Measurements from ENCODE around the gene PRKG1. TPM values are rescaled to one million over a fixed set of nuclear protein-coding genes. Genes with fewer than 3 reads are reported as not detected.

Gene PRKG1
- total RNA-seq, 6 experiments from 2014 or later: 1.1 to 2.0 (median 1.3) TPM

DNA sequence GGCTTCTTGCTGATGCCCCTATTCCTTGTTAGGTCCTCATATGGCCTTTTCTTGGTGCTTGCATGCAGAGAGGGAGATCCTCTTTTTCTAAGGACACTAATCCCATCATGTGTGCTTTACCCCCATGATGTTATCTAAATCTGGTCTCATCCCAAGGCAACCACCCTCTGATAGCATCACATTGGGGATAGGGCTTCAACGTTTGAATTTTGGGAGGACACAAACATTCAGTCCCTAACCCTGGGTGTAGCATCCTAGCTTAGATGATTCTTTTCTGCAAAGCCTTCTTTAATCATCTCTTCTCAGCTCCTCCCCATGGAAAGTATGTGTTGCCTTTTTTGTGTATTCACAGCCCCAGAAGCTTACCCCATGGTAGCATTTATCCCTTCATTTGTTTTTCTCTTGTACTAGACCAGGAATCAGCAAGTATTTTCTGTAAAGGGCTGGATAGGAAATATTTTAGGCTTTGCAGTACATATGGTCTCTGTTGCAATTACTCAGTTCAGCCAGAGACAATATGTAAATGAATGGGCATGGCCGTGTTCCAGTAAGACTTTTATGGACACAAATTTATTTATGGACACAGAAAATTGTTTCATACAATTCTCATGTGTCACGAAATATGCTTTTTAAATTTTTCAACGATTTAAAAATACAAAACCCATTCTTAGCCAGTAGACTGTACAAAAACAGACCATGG lies 726.6 kb downstream of the PRKG1 start:
- Histone ChIP-seq H3K36me3 (no peaks in the 10 kb centered on the region), H3K27me3 (peaks cover 0 to 4% of the 10 kb centered on the region in 2 donors), H3K4me3 (no peak overlapping the region), H3K9me3 (no peaks in the 10 kb centered on the region), H3K27ac (no peak overlapping the region), H3K4me1 (no peaks in the 10 kb centered on the region)
- TF ChIP-seq, protein P1, sequence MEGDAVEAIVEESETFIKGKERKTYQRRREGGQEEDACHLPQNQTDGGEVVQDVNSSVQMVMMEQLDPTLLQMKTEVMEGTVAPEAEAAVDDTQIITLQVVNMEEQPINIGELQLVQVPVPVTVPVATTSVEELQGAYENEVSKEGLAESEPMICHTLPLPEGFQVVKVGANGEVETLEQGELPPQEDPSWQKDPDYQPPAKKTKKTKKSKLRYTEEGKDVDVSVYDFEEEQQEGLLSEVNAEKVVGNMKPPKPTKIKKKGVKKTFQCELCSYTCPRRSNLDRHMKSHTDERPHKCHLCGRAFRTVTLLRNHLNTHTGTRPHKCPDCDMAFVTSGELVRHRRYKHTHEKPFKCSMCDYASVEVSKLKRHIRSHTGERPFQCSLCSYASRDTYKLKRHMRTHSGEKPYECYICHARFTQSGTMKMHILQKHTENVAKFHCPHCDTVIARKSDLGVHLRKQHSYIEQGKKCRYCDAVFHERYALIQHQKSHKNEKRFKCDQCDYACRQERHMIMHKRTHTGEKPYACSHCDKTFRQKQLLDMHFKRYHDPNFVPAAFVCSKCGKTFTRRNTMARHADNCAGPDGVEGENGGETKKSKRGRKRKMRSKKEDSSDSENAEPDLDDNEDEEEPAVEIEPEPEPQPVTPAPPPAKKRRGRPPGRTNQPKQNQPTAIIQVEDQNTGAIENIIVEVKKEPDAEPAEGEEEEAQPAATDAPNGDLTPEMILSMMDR (IDR thresholded peaks at IDR 0.05): no peak
- no peak for TF ChIP-seq POLR2A (IDR thresholded peaks at IDR 0.05)
- intact Hi-C loops (cut with DNase I): no loop called here
- ATAC-seq: no peak
- WGBS (ENCODE audit: insufficient coverage, low coverage, low lambda C conversion rate, missing lambda C conversion rate): 37% methylated on average over 4 of the region's 4 CpGs
- no peak for DNase-seq

DNA sequence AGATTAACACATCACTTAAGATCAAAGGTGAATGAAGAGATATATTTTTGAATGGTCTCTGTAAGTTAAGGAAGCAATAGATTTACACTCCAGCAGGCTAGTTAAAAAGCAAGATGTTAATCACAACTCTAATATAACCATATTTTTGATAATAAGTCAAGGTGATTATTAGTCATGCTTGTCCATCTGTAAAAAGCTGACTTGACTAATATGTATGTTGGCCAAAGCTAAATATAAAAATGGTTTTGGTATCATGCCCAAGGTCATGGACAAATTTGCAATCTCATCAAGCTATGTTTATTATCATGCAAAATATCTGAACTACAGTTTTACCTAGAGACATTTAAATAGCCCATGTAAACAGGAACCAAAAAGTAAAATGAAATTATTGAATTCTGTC lies 727.7 kb downstream of the PRKG1 start:
- ATAC-seq: no peak
- Histone ChIP-seq H3K36me3 (no peaks in the 10 kb centered on the region), H3K27ac (no peak overlapping the region), H3K9me3 (no peaks in the 10 kb centered on the region), H3K4me1 (no peaks in the 10 kb centered on the region), H3K27me3 (peaks cover 0 to 4% of the 10 kb centered on the region in 2 donors), H3K4me3 (no peak overlapping the region)
- no peak for DNase-seq
- intact Hi-C loops (cut with DNase I): no loop called here
- TF ChIP-seq, protein P1 (IDR thresholded peaks at IDR 0.05): no peak
- TF ChIP-seq POLR2A (IDR thresholded peaks at IDR 0.05): no peak

DNA sequence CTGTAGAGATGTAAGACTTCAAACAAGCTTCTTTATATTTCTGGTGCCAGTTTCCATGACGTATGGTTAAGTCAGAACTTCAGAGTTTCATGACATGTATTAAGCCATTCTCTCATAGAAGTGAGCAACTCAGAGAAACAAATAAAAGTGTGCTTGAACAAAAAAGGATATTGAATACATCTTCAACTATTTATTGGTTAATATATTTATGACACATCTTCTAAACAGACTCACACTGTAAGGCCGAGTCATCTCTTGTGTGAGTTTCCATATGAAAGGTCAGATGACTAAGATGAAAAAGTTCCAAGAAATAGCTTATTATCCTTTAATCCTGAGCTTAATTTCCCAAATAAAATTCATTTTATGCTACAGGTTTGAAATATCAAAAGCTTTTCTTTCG lies 730.6 kb downstream of the PRKG1 start:
- H3K27me3 ChIP-seq: no peaks in the 10 kb centered on the region
- ATAC-seq: no peak
- 48% methylated on average over 3 of the region's 3 CpGs for WGBS (ENCODE audit: insufficient coverage, low coverage, low lambda C conversion rate, missing lambda C conversion rate)
- intact Hi-C loops (cut with DNase I): no loop called here
- no peaks in the 10 kb centered on the region for H3K4me1 ChIP-seq
- H3K9me3 ChIP-seq: no peaks in the 10 kb centered on the region
- no peak overlapping the region for H3K4me3 ChIP-seq
- H3K27ac ChIP-seq: no peak overlapping the region
- DNase-seq: no peak
- H3K36me3 ChIP-seq: no peaks in the 10 kb centered on the region
- TF ChIP-seq POLR2A (IDR thresholded peaks at IDR 0.05): no peak
- TF ChIP-seq, protein P1 (IDR thresholded peaks at IDR 0.05): no peak

DNA sequence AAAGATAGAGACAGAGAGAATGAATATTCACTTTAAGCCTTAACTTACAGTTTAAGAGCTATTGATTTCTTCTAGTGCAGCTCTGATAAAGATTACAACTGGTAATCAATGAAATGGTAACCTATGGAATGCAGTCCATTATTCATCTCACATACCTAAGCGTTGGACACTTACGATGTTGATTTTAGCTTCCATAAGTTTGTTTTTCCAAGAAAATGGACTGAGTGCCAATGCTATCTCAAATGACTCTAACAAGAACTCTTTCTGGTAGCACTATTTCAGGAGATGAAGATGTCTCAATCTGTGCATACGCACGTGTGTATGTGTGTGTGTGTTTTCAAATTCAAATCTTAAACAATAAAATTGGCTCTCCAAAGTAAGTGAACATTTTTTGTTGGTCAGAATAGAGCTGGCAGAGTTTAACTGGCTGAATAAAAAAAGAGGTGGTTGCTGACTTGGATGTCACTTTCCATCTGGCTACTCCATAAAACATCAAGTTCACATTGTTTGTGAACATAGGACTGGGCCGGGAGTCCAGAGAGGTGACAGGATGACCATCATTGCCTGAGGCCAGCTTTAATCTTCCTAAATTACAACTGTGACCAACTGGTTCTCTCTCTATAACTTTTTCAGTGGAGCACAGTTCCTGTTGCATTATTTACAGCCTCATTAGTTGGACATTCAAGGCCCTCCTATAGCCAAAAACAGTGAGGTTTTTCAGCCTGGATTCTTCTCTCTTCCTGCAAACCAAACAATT lies 732.0 kb downstream of the PRKG1 start:
- Histone ChIP-seq H3K36me3 (no peaks in the 10 kb centered on the region), H3K27me3 (no peaks in the 10 kb centered on the region), H3K27ac (no peak overlapping the region), H3K4me3 (no peak overlapping the region), H3K9me3 (no peaks in the 10 kb centered on the region), H3K4me1 (no peaks in the 10 kb centered on the region)
- no peak for TF ChIP-seq POLR2A (IDR thresholded peaks at IDR 0.05)
- TF ChIP-seq, protein P1 (IDR thresholded peaks at IDR 0.05): no peak
- intact Hi-C loops (cut with DNase I): no loop called here
- 57% methylated on average over 5 of the region's 5 CpGs for WGBS (ENCODE audit: insufficient coverage, low coverage, low lambda C conversion rate, missing lambda C conversion rate)
- ATAC-seq (no peak), DNase-seq (no peak)
